NCI-H187 treated with DMSO at 0.1 percent for 48 hours (cell line): Measurements from ENCODE around the gene PFDN2.
"Not testable (repeated sequence)": the region's sequence is repeated elsewhere in the genome, so short reads cannot be mapped to it uniquely, and the experiment has no call there.

Source experiments
- DNase-seq: peaks from one replicate; lab custom pipeline; 2025; lab: John Stamatoyannopoulos, UW

Gene PFDN2

DNA sequence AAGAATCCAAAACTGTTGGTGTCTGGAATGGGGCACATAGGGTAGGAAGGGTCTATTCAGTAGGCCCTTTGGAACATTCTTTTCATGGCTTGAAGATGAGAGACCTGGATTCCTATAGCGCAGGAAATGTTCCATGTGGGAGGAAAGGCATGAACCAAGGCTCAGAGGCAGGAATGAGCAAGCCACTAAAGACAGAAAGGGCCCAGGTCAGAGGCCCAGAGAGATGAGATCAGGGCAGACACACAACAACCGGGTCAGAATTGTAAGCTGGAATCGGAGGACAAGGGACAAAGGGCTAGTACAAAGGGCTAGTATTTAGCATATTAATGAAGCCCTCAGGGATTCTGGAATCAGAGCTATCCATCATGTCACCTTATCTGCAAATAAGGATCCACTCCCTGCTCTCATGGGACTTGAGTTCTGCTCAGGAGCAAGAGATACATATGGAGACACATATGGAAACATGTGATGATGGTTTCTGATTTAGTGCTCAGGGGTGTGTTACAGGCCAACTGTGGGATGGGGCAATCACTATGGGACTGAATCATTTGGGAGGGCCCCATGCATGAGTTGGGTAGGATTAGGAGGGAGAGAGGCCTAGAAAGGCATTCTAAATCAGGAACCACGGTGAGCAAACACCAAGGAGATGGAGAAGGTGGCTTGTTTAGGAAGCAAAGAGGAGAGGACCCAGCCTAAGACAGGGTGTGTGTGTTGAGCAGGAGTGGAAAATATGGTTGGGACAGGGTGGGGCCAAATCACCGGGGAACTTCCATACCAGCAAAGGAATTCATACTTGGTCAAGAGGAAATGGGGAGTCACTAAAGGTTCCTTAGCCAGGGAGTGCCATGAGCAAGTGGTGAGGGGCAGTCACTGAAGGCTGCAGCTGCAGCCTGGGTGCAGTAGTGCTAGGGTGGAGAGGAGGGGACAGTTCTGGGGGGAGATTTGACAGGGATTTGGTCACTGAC is 37.1 kb downstream of the PFDN2 start:
- DNase-seq, result no peak

DNA sequence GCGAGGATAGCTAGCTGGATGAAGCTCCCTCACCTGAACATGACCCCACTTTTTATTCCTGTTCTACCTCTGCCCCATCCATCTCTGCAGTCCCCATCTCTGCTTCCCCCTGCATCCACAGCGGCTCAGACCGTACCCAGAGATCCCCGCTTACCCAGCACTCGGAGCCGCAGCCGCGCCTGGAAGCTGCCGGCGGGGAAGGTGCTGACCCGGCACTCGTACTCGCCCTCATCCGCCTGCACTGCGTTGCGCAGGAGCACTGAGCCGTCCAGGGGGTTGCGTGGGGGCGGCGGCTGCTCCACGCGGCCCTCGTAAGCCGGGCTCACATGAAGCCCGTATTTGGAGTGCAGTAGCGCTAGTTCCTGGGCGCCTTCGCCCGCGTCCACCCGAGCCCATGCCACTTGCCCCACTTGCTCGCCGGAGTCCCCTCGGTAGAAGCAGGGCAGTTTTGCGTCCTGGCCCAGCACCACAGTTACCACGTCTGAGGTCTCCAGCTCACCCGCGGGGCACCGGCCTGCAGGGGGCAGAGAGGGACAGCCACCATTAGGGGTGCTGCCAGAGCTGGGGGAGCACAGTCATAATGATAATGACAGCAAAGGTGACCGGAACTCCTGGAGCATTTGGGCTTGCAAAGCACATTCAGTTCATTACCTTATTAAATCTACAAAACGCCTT is 38.3 kb downstream of the PFDN2 start:
- no peak for DNase-seq

- no peak for DNase-seq
These were observed 40.4 kb downstream of the PFDN2 start for GRCh38 chr1:161077426-161077825.

- no peak for DNase-seq
These were observed 41.4 kb downstream of the PFDN2 start for GRCh38 chr1:161076410-161076809.

DNA sequence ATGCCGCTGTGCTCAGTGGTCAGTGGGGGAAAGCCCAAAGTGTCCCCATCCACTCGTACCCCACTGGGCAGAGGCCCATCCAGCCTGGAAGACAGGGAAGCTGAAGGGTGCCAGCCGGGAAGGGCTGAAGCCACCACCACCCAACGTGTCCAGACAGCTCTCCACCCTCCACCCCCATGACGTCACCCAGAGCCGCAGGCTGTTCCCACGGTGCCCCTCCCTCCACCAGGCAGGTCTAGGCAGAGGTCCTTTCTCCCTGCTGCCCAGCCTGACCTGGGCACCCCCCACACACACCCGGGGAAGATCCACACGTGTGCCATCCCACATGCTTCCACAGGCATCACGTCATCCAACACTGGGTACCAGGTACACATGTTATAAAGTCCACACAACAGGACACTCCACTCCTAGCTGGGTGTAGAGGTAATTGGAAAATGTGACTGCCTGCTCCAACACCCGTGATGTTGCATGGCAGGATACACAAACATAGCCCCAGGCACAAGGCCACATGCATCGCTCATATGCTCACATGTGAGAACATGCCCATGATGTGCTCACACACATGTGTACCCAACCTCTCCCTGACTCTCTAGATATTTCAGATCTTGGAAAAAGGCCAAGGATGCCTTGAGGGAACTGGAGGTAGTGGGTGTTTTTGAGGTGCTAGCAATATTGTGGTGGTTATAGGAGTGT is 43.0 kb downstream of the PFDN2 start:
- DNase-seq, result no peak

GRCh38 chr1:161073474-161074121 is 44.2 kb downstream of the PFDN2 start:
- DNase-seq, result no peak

DNA sequence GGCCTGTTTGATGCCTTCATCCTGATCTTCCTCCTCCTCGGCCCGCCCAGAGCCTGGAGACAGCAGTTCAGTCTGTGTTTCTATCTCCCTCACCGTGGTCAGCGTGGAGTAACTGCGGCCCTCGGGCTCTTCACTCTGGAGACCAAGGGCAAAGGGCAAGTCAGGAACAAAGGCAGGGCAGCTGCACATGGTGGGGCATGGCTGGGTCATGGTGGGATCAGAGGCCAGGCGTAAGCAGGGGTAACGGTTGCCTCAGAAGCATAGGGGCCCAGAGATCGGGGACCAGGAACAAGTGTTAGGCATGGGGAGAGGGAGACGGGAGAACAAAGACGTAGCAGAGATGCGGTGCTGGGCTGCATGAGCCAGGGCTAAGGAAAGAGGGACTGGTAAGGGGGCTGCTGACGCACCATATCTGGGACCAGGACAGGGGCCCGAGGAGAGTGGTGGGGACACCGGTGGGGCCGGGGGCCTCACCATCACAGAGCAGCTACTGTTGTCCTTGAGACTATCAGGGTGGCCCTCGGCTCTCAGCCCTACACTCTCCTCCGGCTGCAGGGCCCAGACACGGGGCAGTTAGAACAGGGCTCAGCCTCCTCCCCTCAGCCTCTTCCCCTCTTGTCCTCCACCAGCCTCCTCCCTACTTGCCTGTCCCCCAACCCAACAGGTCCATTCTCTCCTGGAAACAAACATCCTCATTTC is 44.9 kb downstream of the PFDN2 start:
- no peak for DNase-seq

DNA sequence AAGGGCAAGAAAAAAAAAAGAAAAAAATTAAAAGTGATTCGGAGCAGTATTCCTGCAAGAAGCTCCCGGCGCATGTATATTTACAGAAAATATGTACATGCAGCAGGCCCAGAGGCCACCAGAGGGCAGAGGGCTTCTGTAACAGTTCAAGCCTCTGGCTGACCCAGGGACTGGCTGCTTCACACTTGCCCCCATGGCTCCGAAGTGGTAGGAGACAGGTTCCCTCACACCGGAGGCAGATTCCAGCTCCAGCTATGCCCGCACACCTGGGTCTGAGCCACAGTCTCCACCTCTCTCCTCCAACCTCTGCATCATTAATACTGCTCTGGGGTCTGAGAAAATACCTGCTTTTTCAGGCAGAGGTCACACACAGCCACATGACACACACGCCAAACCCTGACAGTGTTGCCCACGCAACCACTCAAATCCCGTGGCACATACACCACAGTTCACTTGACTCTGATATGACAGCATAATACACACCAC is 45.9 kb downstream of the PFDN2 start:
- no peak for DNase-seq

DNA sequence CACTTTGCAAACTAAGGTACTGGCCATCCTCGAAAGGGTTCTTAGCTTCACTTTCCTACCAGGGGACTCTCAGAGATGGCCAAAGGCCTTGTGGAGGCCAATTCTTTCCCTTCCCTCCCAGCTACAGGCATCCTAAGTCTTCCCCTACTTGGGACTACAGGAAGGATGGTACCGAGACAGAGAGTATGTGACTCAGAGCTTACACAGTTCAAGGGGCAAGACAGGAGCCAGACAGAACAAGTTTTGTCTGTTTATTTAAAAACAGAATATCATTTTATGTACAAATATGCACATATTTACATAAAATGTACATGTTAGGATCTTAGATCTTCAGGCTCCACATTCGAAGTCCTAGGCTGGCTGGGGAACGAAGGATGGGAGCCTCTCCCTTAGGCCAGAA is 47.1 kb downstream of the PFDN2 start:
- DNase-seq, result no peak

DNA sequence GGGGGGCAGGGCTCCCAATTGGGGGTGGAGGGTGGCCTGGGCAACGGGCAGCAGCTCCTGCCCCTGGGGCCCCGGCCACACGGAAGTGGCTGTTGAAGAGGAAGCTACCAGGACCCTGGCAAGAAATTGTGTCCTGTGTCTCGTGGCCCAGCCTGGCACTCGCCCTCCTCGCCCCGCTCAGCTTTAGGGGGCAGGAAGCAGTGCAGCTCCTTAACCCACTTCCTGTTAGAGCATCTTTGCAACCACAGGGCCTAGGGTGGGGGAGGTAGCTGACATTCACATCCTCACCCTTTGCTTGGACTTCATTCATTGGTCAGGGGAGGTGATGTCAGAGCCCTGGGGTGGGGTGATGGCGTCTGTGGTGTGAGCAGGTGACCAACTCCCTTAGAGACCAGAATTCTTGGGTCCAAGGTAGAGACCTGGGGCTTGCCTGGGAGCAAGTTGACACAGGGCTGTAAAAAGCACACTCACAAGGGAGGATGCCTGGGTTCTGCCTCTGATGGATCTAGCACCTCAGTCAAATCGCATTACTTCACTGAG is 48.0 kb downstream of the PFDN2 start, which contains the start of gene ARHGAP30:
Gene ARHGAP30 (minus strand): TSS at position 161 of the 540 bp plus-strand sequence. CDS start 267 bp downstream, outside the sequence.
- no peak for DNase-seq

DNA sequence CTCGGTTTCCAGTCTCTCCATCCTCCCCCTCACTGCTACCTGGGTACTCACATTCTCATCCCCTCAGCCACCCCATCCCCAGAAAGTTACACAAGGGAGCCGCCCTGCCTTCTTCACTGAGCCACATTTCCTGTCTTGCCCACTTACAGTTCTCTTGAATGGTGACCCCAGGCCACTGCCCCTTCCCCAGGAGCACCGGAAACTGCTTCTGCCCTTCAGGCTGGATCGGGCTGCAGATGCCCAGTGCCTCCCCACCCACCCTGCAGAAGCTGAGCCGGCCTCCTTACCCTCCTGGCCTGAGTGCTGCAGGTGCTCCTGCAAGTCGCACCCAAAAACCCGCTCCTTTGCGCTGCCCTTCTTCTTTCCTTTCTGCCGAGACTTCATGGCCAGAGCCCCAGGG is 48.6 kb downstream of the PFDN2 start:
- no peak for DNase-seq

DNA sequence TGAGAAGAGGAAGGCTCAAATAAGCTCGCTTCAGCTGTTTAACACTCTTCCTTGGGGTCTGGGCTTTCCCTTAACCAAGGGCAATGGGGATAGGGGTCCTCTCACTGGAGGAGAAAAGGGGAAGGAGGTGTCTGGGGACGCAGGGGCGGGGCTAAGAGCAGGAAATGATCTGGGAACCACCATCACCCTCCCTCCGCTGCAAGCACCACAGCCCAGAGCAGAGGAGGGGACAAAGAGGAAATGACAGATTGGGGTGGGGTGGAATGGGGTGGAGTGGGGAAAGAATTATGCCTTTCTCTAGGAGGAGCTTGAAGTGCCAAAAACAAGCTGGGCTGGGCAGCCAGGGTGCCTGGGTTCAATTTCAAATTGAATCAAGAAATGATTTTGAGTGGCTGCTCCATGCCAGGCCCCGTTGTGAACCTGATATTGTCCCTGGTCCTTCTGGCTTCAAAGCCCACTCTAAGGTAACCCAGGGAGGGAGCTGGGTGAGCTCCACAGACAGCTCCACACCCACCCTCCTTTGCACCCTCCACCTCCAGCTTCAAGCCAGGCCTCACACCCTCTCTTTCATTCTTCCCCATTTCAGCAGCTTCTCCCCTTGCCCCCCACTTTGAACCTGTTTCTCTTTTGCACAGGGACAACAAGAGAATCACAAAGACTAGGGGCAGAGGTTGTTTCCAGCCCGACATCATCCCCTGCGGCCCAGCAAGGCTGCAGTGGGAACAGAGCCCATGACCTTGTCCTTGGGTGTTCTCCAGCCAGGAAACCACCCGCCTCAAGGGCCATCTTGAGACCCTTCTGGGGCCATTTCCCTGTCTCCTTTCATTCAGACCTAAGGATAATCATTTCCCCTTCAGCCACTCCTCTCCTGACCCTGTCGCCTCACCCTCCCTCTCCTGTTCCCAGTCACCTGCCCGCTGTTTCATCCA is 49.3 kb downstream of the PFDN2 start:
- DNase-seq, result no peak

DNA sequence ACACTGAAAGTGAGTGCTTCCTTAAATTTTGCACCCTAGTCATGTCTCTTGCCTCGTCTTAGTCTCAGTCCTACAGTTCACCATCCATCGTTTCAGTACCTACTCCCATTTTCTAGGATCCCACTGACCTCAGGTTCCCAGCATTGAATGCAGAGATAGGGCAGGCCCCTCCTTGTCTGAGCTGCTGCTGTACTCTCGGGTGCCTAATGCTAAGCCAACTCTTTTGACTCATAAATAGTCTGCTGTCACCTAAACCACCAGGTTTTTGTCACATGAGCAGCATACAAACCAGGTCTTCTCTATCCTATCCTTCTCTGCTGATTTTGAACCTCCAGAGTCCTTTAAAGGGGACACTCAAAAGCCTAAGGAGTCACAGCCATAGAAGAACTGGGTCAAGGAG is 51.1 kb downstream of the PFDN2 start:
- no peak for DNase-seq

DNA sequence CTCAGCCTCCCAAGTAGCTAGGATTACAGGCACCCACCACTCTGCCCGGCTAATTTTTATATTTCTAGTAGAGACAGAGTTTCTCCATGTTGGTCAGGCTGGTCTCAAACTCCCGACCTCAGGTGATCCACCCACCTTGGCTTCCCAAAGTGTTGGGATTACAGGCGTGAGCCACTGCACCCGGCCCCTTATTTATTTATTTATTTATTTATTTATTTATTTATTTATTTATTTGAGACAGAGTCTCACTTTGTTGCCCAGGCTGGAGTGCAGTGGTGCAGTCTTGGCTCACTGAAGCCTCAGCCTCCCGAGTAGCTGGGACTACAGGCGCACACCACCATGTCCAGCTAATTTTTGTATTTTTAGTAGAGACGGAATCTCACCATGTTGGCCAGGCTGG is 52.2 kb downstream of the PFDN2 start:
- not testable (repeated sequence) for DNase-seq

GRCh38 chr1:161063936-161064335 is 53.9 kb downstream of the PFDN2 start:
- DNase-seq, result not testable (repeated sequence)

GRCh38 chr1:161061419-161061818 is 56.4 kb downstream of the PFDN2 start:
- no peak for DNase-seq

GRCh38 chr1:161059293-161059692 is 58.5 kb downstream of the PFDN2 start:
- no peak for DNase-seq

GRCh38 chr1:161054805-161055204 is 63.0 kb downstream of the PFDN2 start:
- no peak for DNase-seq

DNA sequence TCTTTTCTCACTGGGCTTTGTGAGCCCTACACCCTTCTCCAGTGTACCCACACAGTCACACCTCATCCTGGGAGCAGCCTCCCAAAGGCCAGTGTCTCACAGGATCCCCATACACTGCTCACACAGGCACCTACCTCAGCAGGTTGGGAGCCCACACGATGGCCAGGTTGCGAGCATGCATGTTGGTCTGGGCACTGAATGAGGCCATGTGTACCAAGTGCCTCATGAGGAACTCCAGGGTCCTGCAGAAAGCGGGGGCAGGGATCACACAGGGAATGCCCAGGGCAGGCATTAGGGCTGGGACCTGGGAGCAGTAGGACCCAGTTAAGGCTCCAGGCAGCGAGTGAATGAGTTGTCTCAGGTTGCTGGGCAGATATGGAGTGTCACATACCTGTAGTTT is 63.6 kb downstream of the PFDN2 start:
- no peak for DNase-seq

GRCh38 chr1:161052899-161053298 is 64.9 kb downstream of the PFDN2 start:
- no peak for DNase-seq
